Parathyroid adenoma (tissue), 2 donors: Measurements from ENCODE around the gene SLC23A3.
A peak's percentile ranks its signal among the peaks of the same experiment; 100 is the strongest.

Experiments used
- H2AFZ ChIP-seq: fragments of 300-600 bp; sonication (generic); one replicate; pipeline ENCODE4 v1.7.0; 2017; ENCODE audit warnings: antibody characterized with exemption, mild to moderate bottlenecking
- H3K27ac ChIP-seq: fragments of 300-600 bp; sonication (generic); one replicate; pipeline ENCODE4 v1.7.0; 2017
- H3K27me3 ChIP-seq: fragments of 300-600 bp; sonication (generic); one replicate; pipeline ENCODE4 v1.7.0; 2017; ENCODE audit warnings: low read length; ENCODE audit not compliant: control insufficient read depth, insufficient read depth
- H3K36me3 ChIP-seq: fragments of 300-600 bp; sonication (generic); one replicate; pipeline ENCODE4 v1.7.0; 2017; ENCODE audit warnings: low read length; ENCODE audit not compliant: control insufficient read depth, insufficient read depth
- H3K4me1 ChIP-seq: fragments of 300-600 bp; sonication (generic); one replicate; pipeline ENCODE4 v1.7.0; 2017; ENCODE audit warnings: control low read depth
- H3K4me2 ChIP-seq: fragments of 300-600 bp; sonication (generic); one replicate; pipeline ENCODE4 v1.7.0; 2017; ENCODE audit warnings: low read length
- H3K4me3 ChIP-seq: fragments of 300-600 bp; sonication (generic); one replicate; pipeline ENCODE4 v1.7.0; 2017; ENCODE audit warnings: low read depth, low read length
- H3K79me2 ChIP-seq: fragments of 300-600 bp; sonication (generic); one replicate; pipeline ENCODE4 v1.7.0; 2017; ENCODE audit warnings: control low read depth
- H3K9ac ChIP-seq: fragments of 300-600 bp; sonication (generic); one replicate; pipeline ENCODE4 v1.7.0; 2017; ENCODE audit warnings: mild to moderate bottlenecking
- H3K9me3 ChIP-seq: fragments of 300-600 bp; sonication (generic); one replicate; pipeline ENCODE4 v1.7.0; 2017; ENCODE audit warnings: low read length; ENCODE audit not compliant: control insufficient read depth
- TF ChIP-seq, protein P1 (sequence below): fragments of 300-600 bp; sonication (generic); IDR thresholded peaks from one replicate; pipeline ENCODE4 v1.7.0; 2017; ENCODE audit warnings: antibody characterized with exemption, mild to moderate bottlenecking
- donor health status: primary hyperparathyroidism.

SLC23A3 gene

DNA sequence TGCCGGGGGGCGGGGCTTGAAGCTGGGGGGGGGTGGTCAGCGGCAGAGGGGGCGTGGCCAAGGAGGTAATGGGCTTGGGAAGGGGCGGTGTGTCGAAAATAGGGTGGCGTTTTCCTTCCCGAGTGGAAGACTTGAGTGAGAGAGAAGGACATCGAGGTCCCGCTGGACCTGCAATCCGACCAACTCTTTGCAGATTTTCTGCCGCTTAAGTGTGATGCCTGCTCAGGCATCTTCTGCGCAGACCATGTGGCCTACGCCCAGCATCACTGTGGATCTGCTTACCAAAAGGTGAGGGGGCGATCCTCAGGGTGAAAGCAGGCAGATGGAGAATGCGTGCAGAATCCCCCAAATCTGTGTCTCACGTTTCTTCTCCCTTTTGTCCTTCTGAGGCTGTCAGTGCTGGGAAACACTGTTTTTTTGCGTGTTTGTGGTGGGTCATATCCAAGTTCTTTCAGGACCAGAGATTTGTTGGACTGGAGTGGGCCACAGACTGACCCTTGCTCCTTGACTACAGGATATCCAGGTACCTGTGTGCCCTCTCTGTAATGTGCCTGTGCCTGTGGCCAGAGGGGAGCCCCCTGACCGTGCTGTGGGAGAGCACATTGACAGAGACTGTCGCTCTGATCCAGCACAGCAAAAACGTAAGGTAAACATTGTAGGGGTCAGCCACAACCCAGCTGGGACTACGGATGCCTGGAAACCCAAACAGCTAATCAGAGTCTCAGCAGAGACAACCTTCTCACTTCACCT, 37.5 kb upstream of the SLC23A3 start:
- H3K4me1 ChIP-seq: peaks cover 15% of the 10 kb centered on the region
- H3K9ac ChIP-seq: no peak overlapping the region

DNA sequence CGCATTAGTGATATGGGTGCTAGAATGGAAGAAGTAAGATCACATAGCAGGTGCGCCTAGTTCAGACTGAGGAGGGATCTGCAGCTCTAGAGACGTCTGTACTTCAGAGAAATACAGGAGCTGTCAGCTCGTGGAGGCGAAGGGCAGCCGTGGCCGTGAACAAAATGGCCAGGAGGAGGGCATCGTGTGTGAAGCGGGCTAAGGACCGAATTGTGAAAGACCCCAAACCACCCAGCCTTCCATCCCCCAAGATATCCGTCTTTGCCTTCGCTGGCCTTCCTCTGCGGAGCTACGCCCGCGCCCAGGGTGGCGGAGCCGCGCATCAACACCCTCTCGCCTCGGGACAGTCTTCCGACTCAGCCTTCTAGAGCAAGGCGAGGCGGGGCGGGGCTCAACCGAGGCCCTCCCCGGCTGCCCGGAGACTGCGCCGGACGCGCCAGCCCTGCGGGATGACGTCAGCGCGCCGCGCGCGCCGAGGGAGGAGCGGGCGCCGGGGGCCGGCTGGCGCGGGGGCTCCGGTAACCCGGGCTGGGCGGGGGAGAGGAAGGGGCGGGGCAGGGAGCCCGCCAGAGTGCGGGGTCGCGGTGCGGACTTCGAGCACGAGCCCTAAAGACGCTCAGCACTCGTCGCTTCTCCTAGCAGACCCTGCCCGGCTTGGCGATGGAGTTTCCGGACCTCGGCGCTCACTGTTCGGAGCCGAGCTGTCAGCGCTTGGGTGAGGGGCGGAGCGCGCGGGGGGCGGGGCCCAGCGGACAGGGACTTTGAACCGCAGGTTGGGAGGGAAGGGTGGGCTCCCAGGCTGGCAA, 36.7 kb upstream of the SLC23A3 start, which contains the start of gene ZFAND2B:
ZFAND2B (plus strand) TSS at position 455 of the 806 bp plus-strand sequence; CDS start at position 661, 206 bp downstream.
- H3K4me2 ChIP-seq: peak within 1 kb of the TSS; percentile 92
- no peak within 1 kb of the TSS for H3K9ac ChIP-seq
- H3K79me2 ChIP-seq: no peaks in the 10 kb centered on the region
- H3K27ac ChIP-seq: peak within 1 kb of the TSS; percentile 92
- H3K4me3 ChIP-seq: peak within 1 kb of the TSS; percentile 80
- TF ChIP-seq, protein P1, sequence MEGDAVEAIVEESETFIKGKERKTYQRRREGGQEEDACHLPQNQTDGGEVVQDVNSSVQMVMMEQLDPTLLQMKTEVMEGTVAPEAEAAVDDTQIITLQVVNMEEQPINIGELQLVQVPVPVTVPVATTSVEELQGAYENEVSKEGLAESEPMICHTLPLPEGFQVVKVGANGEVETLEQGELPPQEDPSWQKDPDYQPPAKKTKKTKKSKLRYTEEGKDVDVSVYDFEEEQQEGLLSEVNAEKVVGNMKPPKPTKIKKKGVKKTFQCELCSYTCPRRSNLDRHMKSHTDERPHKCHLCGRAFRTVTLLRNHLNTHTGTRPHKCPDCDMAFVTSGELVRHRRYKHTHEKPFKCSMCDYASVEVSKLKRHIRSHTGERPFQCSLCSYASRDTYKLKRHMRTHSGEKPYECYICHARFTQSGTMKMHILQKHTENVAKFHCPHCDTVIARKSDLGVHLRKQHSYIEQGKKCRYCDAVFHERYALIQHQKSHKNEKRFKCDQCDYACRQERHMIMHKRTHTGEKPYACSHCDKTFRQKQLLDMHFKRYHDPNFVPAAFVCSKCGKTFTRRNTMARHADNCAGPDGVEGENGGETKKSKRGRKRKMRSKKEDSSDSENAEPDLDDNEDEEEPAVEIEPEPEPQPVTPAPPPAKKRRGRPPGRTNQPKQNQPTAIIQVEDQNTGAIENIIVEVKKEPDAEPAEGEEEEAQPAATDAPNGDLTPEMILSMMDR: no peak
- no peaks in the 10 kb centered on the region for H3K9me3 ChIP-seq
- H3K4me1 ChIP-seq: peaks cover 19% of the 10 kb centered on the region
- H2AFZ ChIP-seq: peak within 1 kb of the TSS; percentile 84
- H3K27me3 ChIP-seq: no peaks in the 10 kb centered on the region
- H3K36me3 ChIP-seq: no peaks in the 10 kb centered on the region

More for the DNA sequence above, 37.5 kb upstream of the SLC23A3 start:
- Histone ChIP-seq H3K36me3 (no peaks in the 10 kb centered on the region), H3K9me3 (no peaks in the 10 kb centered on the region), H3K4me3 (peak overlapping the region; percentile 80), H3K79me2 (no peaks in the 10 kb centered on the region), H3K4me2 (peak overlapping the region; percentile 79), H3K27ac (peak overlapping the region; percentile 92), H3K27me3 (no peaks in the 10 kb centered on the region), H2AFZ (peak overlapping the region; percentile 84)
- TF ChIP-seq, protein P1: no peak

DNA sequence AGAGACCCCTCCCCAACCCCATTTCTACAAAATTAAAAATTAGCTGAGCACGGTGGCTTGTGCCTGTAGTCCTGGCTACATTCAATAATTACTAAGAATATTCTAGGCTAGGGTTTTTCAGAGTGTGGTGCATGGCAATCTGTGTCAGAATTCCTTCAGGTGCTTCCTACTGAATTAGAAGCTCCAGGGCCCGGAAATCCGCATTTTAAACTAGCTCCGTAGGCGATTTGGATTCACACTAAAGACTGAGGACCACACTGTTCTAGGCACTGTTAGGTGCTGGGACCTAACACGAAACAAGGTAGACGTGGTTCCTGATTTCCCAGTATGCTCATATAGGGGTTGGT, 36.1 kb upstream of the SLC23A3 start:
- peak overlapping the region; percentile 81 for H2AFZ ChIP-seq
- no peaks in the 10 kb centered on the region for H3K36me3 ChIP-seq
- H3K27ac ChIP-seq: peak overlapping the region; percentile 92
- H3K4me1 ChIP-seq: peaks cover 19% of the 10 kb centered on the region
- peak overlapping the region; percentile 80 for H3K4me3 ChIP-seq
- no peak overlapping the region for H3K9ac ChIP-seq
- TF ChIP-seq, protein P1: no peak
- H3K79me2 ChIP-seq: no peaks in the 10 kb centered on the region
- peak overlapping the region; percentile 92 for H3K4me2 ChIP-seq
- H3K9me3 ChIP-seq: no peaks in the 10 kb centered on the region
- H3K27me3 ChIP-seq: no peaks in the 10 kb centered on the region

DNA sequence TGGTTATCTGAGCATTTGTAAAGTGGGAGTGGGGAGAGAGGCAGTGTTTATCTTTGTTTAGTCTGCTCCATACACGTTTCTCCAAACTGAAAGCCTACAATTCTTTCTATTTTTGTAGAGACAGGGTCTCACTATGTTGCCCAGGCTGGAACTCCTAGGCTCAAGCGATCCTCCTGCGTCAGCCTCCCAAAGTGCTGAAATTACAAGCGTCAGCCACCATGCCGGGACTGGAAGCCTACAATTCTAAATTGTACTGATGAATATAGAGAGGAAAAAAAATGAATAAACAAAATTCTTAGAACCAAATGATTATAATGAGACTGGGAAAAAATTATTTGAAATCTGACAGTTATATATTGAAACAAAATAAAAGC, 35.3 kb upstream of the SLC23A3 start:
- Histone ChIP-seq H3K9me3 (no peaks in the 10 kb centered on the region), H3K4me2 (no peak overlapping the region), H3K27ac (no peak overlapping the region), H3K79me2 (no peaks in the 10 kb centered on the region), H3K4me3 (no peak overlapping the region), H3K9ac (no peak overlapping the region), H3K27me3 (no peaks in the 10 kb centered on the region), H3K4me1 (peaks cover 19% of the 10 kb centered on the region), H3K36me3 (no peaks in the 10 kb centered on the region), H2AFZ (no peak overlapping the region)
- TF ChIP-seq, protein P1: no peak
